HepG2 (cell line): ENCODE data around the gene IGFLR1. TPM values are rescaled to one million over a fixed set of nuclear protein-coding genes. Genes with fewer than 3 reads are reported as not detected.

Experiments used
- AKAP8 ChIP-seq: sonication (generic); formaldehyde crosslinking; IDR thresholded peaks from 2 replicates; pipeline ENCODE4 v1.5.1; 2020; ENCODE audit warnings: mild to moderate bottlenecking, missing genetic modification reagents
- DMAP1 ChIP-seq: IDR thresholded peaks from 2 replicates; pipeline ENCODE4 v1.6.1; 2016
- EP300 ChIP-seq, 3 experiments: sonication (generic) in 1 of 3; formaldehyde crosslinking in 1 of 3; IDR thresholded peaks; 2 replicates each; pipeline versions ENCODE4 v1.5.1 to v1.6.1; 2011 to 2020; ENCODE audit warnings: low read depth in 2 of 3, low read length in 2 of 3, borderline replicate concordance in 1 of 3, improper control_type of control experiment in 1 of 3, mild to moderate bottlenecking in 1 of 3, missing genetic modification reagents in 1 of 3, moderate library complexity in 1 of 3
- HNRNPUL1 ChIP-seq: fragments of 200-400 bp; formaldehyde crosslinking; IDR thresholded peaks from 2 replicates; pipeline ENCODE4 v1.6.1; 2017; ENCODE audit warnings: low read depth, mild to moderate bottlenecking, low read length, moderate library complexity
- ISX ChIP-seq: sonication (generic); formaldehyde crosslinking; conservative IDR thresholded peaks from 2 replicates; pipeline ENCODE4 v1.5.0; 2020; ENCODE audit warnings: missing genetic modification reagents
- NCOA2 ChIP-seq: sonication (generic); formaldehyde crosslinking; IDR thresholded peaks from 2 replicates; pipeline ENCODE4 v1.8.0; 2022; ENCODE audit warnings: inconsistent platforms
- NPAS2 ChIP-seq: sonication (generic); formaldehyde crosslinking; IDR thresholded peaks from 2 replicates; pipeline ENCODE4 v1.8.0; 2022; ENCODE audit warnings: mild to moderate bottlenecking, missing genetic modification reagents, borderline replicate concordance
- SIX4 ChIP-seq: sonication (generic); formaldehyde crosslinking; IDR thresholded peaks from 2 replicates; pipeline ENCODE4 v1.4.0; 2020; ENCODE audit warnings: missing genetic modification reagents
- SMAD1 ChIP-seq: sonication (generic); formaldehyde crosslinking; IDR thresholded peaks from 2 replicates; pipeline ENCODE4 v1.4.0; 2020; ENCODE audit warnings: missing genetic modification reagents, low read depth, mild to moderate bottlenecking, borderline replicate concordance
- TMF1 ChIP-seq: sonication (generic); formaldehyde crosslinking; IDR thresholded peaks from 2 replicates; pipeline ENCODE4 v1.8.1; 2022; ENCODE audit warnings: low read depth, missing genetic modification reagents
- ZC3H13 ChIP-seq: sonication (generic); formaldehyde crosslinking; IDR thresholded peaks from 2 replicates; pipeline ENCODE4 v1.8.1; 2023; ENCODE audit warnings: mild to moderate bottlenecking, missing genetic modification reagents, moderate library complexity
- ZNF121 ChIP-seq: sonication (generic); formaldehyde crosslinking; IDR thresholded peaks from 2 replicates; pipeline ENCODE4 v1.5.0; 2020; ENCODE audit warnings: mild to moderate bottlenecking, missing genetic modification reagents
- ZNF30 ChIP-seq: sonication (generic); formaldehyde crosslinking; IDR thresholded peaks from 2 replicates; pipeline ENCODE4 v1.5.0; 2020; ENCODE audit warnings: mild to moderate bottlenecking, missing genetic modification reagents
- ZNF343 ChIP-seq: sonication (generic); formaldehyde crosslinking; IDR thresholded peaks from 2 replicates; pipeline ENCODE4 v1.4.0; 2020; ENCODE audit warnings: mild to moderate bottlenecking, missing genetic modification reagents
- ZNF431 ChIP-seq: sonication (generic); formaldehyde crosslinking; IDR thresholded peaks from 2 replicates; pipeline ENCODE4 v1.9.0; 2022; ENCODE audit warnings: missing genetic modification reagents, low read depth, mild to moderate bottlenecking, borderline replicate concordance
- ZNF678 ChIP-seq: sonication (generic); formaldehyde crosslinking; IDR thresholded peaks from 2 replicates; pipeline ENCODE4 v1.4.0; 2020; ENCODE audit warnings: mild to moderate bottlenecking, missing genetic modification reagents
- polyA plus RNA-seq, 8 experiments: library from polyadenylated mRNA; depleted of rRNA in 3 of 8; stranded (reverse) in 7 of 8; unstranded in 1 of 8; fragments of >200 nt; fragmentation: Illumina TruSeq in 4 of 8; extraction: Trizol in 4 of 8; gene quantifications; 2 replicates each; pipeline versions ENCODE4 v1.2.1 to v1.2.3, GENCODE V29; 2011 to 2016; ENCODE audit warnings: low read depth in 4 of 8, missing spikeins in 1 of 8, mixed read lengths in 1 of 8; ENCODE audit not compliant: insufficient read depth in 1 of 8
- total RNA-seq, 5 experiments: library from RNA; depleted of rRNA; stranded (reverse); fragments of >200 nt; fragmentation: Illumina TruSeq; extraction: Trizol; gene quantifications; 2 replicates each; pipeline ENCODE4 v1.2.3, GENCODE V29; 2016; ENCODE audit warnings: low read depth in 1 of 5
- TF ChIP-seq, protein P1 (sequence below): sonication (generic); formaldehyde crosslinking; IDR thresholded peaks from 2 replicates; pipeline ENCODE4 v1.4.0; 2020; ENCODE audit warnings: missing genetic modification reagents
- TF ChIP-seq, protein P2 (sequence below): sonication (generic); formaldehyde crosslinking; IDR thresholded peaks from 2 replicates; pipeline ENCODE4 v1.8.0; 2022; ENCODE audit warnings: missing genetic modification reagents, mild to moderate bottlenecking, inconsistent platforms, borderline replicate concordance
- TF ChIP-seq, protein P3 (sequence below): IDR thresholded peaks from 2 replicates; pipeline ENCODE4 v1.6.1; 2016; ENCODE audit warnings: low read depth, control low read depth
- TF ChIP-seq, protein P4 (sequence below): IDR thresholded peaks from 2 replicates; pipeline ENCODE4 v1.6.1; 2018; ENCODE audit warnings: missing genetic modification reagents
- TF ChIP-seq, protein P5 (sequence below): sonication (generic); formaldehyde crosslinking; IDR thresholded peaks from 2 replicates; pipeline ENCODE4 v1.5.0; 2020; ENCODE audit warnings: missing genetic modification reagents

IGFLR1 gene
- total and polyA plus RNA-seq, 2 of the 13 experiments (the other 11 are each of a cell fraction or from before 2014, with no cell fraction given), result 5.4 to 8.9 TPM

DNA sequence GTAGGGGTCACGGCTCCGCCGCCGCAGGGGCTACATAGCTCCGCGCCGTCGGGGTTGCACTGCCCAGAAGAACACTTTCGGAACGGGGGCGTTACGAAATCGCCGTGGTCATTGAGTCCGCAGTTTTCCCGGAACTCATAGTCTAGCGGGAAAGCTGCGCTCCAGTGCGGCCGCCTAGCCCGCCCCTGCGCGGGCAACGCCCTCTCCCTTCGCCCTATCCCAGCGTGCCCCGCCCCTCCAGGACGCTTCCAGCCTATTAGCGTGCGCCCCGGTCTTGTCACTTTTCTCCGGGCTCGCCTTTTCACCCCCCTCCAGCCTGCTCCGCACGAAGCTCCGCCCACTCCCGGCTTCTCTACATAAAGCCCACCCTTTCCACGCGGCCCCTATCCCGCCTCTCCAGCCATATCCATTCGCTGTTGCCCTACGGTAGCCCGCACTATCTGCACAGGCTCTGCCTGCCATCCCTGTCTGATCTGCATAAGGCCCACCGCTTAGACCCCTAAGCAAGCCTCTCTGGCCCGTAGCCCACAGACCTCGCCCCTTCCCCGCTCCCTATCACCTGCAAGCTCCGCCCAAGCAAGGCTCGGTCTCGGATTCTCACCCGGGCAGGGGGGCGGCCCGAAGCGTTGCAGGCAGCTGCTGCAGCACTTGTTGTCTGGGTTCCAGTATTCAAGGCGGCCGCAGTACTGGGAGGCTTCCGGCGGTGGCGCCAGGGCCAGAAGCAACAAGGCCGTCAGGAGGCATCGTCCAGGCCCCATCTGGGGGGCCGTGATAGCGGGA is 1.6 kb downstream of the IGFLR1 start (continued):
- TF ChIP-seq, protein P1, sequence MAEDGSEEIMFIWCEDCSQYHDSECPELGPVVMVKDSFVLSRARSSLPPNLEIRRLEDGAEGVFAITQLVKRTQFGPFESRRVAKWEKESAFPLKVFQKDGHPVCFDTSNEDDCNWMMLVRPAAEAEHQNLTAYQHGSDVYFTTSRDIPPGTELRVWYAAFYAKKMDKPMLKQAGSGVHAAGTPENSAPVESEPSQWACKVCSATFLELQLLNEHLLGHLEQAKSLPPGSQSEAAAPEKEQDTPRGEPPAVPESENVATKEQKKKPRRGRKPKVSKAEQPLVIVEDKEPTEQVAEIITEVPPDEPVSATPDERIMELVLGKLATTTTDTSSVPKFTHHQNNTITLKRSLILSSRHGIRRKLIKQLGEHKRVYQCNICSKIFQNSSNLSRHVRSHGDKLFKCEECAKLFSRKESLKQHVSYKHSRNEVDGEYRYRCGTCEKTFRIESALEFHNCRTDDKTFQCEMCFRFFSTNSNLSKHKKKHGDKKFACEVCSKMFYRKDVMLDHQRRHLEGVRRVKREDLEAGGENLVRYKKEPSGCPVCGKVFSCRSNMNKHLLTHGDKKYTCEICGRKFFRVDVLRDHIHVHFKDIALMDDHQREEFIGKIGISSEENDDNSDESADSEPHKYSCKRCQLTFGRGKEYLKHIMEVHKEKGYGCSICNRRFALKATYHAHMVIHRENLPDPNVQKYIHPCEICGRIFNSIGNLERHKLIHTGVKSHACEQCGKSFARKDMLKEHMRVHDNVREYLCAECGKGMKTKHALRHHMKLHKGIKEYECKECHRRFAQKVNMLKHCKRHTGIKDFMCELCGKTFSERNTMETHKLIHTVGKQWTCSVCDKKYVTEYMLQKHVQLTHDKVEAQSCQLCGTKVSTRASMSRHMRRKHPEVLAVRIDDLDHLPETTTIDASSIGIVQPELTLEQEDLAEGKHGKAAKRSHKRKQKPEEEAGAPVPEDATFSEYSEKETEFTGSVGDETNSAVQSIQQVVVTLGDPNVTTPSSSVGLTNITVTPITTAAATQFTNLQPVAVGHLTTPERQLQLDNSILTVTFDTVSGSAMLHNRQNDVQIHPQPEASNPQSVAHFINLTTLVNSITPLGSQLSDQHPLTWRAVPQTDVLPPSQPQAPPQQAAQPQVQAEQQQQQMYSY, result no peak
- TF ChIP-seq ZC3H13 (CRISPR knock-in tag), result no peak
- TF ChIP-seq NCOA2 (CRISPR knock-in tag), result peak; percentile 56
- no peak for TF ChIP-seq ZNF30
- no peak for TF ChIP-seq HNRNPUL1
- TF ChIP-seq ZNF343 (CRISPR knock-in tag), result no peak
- TF ChIP-seq, protein P2, sequence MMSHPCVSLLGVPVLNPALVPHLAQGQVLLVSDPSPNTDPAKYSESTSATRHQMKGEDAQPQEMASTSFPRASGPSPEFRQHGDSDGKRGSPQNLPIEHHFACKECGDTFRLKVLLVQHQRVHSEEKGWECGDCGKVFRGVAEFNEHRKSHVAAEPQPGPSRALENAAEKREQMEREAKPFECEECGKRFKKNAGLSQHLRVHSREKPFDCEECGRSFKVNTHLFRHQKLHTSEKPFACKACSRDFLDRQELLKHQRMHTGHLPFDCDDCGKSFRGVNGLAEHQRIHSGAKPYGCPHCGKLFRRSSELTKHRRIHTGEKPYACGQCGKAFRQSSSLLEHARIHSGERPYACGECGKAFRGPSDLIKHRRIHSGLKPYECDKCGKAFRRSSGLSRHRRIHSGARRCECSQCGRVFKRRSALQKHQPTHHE (CRISPR knock-in tag), result peak; percentile 51
- TF ChIP-seq DMAP1 (CRISPR knock-in tag), result peak; percentile 51; the same call in 1 of the 2 replicates
- TF ChIP-seq ZNF678 (CRISPR knock-in tag), result 0 out of 2 replicates have a peak, but pooled peaks have one; percentile 21
- no peak for TF ChIP-seq TMF1
- TF ChIP-seq, protein P3, sequence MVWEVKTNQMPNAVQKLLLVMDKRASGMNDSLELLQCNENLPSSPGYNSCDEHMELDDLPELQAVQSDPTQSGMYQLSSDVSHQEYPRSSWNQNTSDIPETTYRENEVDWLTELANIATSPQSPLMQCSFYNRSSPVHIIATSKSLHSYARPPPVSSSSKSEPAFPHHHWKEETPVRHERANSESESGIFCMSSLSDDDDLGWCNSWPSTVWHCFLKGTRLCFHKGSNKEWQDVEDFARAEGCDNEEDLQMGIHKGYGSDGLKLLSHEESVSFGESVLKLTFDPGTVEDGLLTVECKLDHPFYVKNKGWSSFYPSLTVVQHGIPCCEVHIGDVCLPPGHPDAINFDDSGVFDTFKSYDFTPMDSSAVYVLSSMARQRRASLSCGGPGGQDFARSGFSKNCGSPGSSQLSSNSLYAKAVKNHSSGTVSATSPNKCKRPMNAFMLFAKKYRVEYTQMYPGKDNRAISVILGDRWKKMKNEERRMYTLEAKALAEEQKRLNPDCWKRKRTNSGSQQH (CRISPR knock-in tag), result peak; percentile 86; the same call in 1 of the 2 replicates
- no peak for TF ChIP-seq ZNF431
- no peak for TF ChIP-seq SIX4 (CRISPR knock-in tag)
- TF ChIP-seq, protein P4, sequence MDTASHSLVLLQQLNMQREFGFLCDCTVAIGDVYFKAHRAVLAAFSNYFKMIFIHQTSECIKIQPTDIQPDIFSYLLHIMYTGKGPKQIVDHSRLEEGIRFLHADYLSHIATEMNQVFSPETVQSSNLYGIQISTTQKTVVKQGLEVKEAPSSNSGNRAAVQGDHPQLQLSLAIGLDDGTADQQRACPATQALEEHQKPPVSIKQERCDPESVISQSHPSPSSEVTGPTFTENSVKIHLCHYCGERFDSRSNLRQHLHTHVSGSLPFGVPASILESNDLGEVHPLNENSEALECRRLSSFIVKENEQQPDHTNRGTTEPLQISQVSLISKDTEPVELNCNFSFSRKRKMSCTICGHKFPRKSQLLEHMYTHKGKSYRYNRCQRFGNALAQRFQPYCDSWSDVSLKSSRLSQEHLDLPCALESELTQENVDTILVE (CRISPR knock-in tag), result peak; percentile 47; the same call in 1 of the 2 replicates
- TF ChIP-seq EP300 (IDR thresholded peaks at IDR 0.05; ENCODE audit: low read depth in 2 of 2, low read length in 2 of 2), result peak in 1 of 2 experiments; percentile 29; a peak in 1 of 4 replicates
- TF ChIP-seq EP300 (CRISPR knock-in tag; IDR thresholded peaks at IDR 0.05; ENCODE audit: borderline replicate concordance), result no peak; the same call in 1 of the 2 replicates
- no peak for TF ChIP-seq ISX (CRISPR knock-in tag)
- TF ChIP-seq SMAD1 (CRISPR knock-in tag), result no peak; the same call in 1 of the 2 replicates
- no peak for TF ChIP-seq NPAS2 (CRISPR knock-in tag)
- TF ChIP-seq, protein P5, sequence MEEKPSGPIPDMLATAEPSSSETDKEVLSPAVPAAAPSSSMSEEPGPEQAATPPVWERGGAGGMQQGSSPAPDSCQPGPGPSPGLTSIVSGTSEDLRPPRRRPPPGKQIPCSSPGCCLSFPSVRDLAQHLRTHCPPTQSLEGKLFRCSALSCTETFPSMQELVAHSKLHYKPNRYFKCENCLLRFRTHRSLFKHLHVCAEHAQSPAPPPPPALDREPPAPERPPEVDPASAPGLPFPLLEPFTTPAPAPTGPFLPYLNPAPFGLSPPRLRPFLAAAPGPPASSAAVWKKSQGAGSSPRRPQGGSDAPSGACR (CRISPR knock-in tag), result no peak; the same call in 1 of the 2 replicates
- TF ChIP-seq AKAP8 (CRISPR knock-in tag), result no peak
- peak; percentile 36 for TF ChIP-seq ZNF121
